HT-29 (cell line): Measurements from ENCODE around the gene GDF10. TPM values are rescaled to one million over a fixed set of nuclear protein-coding genes. Genes with fewer than 3 reads are reported as not detected.

Source experiments
- DNase-seq: peaks from one replicate; pipeline ENCODE4 v3.0.0-alpha.2; 2015; ENCODE audit warnings: low spot score
- total RNA-seq: library from RNA; depleted of rRNA; stranded (reverse); fragments of >200 nt; shearing (Covaris generic); gene quantifications from 2 replicates; pipeline ENCODE4 v1.2.3, GENCODE V29; 2014

The GDF10 gene
- total RNA-seq, 1 experiment from 2014 or later = not detected

- no peak for DNase-seq
Measured at GRCh38 chr10:47333532-47333931, 33.5 kb downstream of the GDF10 start.

- DNase-seq = no peak
Measured at GRCh38 chr10:47334466-47335295, 34.7 kb downstream of the GDF10 start.

GRCh38 chr10:47335906-47336305, 35.9 kb downstream of the GDF10 start:
- DNase-seq = no peak

- DNase-seq = no peak
Measured at GRCh38 chr10:47336387-47337134, 36.6 kb downstream of the GDF10 start.

- DNase-seq = no peak
Measured at GRCh38 chr10:47337310-47337709, 37.3 kb downstream of the GDF10 start.

GRCh38 chr10:47339186-47339735, 39.3 kb downstream of the GDF10 start:
- DNase-seq = no peak

- DNase-seq = no peak
Measured at GRCh38 chr10:47339759-47340607, 40.0 kb downstream of the GDF10 start.

- peak; percentile 76 for DNase-seq
Measured at GRCh38 chr10:47340608-47341170, 40.7 kb downstream of the GDF10 start.

GRCh38 chr10:47344996-47345870, 45.2 kb downstream of the GDF10 start:
- DNase-seq = no peak

- peak; percentile 47 for DNase-seq
Measured at GRCh38 chr10:47346581-47347302, 46.7 kb downstream of the GDF10 start.

GRCh38 chr10:47347303-47347675, 47.3 kb downstream of the GDF10 start:
- no peak for DNase-seq

GRCh38 chr10:47348138-47348651, 48.2 kb downstream of the GDF10 start, which contains the start of gene RBP3:
Gene RBP3 (plus strand): TSS chr10:47348363. CDS start chr10:47348485, 122 bp downstream.
- no peak for DNase-seq

GRCh38 chr10:47348661-47349470, 48.9 kb downstream of the GDF10 start:
- DNase-seq = no peak

GRCh38 chr10:47349516-47349915, 49.5 kb downstream of the GDF10 start:
- DNase-seq = no peak

GRCh38 chr10:47349941-47350371, 50.0 kb downstream of the GDF10 start:
- DNase-seq = no peak

- DNase-seq = no peak
Measured at GRCh38 chr10:47350671-47351640, 51.0 kb downstream of the GDF10 start.
